HepG2 (cell line): ENCODE data around the gene TRIM10. TPM values are rescaled to one million over a fixed set of nuclear protein-coding genes. Genes with fewer than 3 reads are reported as not detected.

Source experiments
- ATAC-seq: fragments of 200-7000 bp; cut with Tn5 transposase; 3 replicates; pipeline ENCODE4 v1.9.1; 2020; ENCODE audit warnings: mild to moderate bottlenecking, moderate library complexity
- BruUV-seq: library from RNA; stranded (reverse); fragments of 400-500 nt; replicated peaks from 2 replicates; lab custom pipeline; 2021; lab: Mats Ljungman, UMichigan
- CTCF ChIA-PET: fragments of 300-600 bp; formaldehyde crosslinking; extraction: SDS; loops from one replicate; lab custom pipeline; 2021; ENCODE audit warnings: low total read pairs, inconsistent platforms, low intra/inter-chr PET ratio; lab: Yijun Ruan, JAX
- POLR2A ChIA-PET: fragments of 350-600 bp; sonication (Branson Sonifier 250); formaldehyde crosslinking; loops from one replicate; lab custom pipeline; 2020; ENCODE audit warnings: antibody characterized with exemption, inconsistent platforms; lab: Yijun Ruan, JAX
- DNase-seq: peaks from one replicate; pipeline ENCODE4 v3.0.0-alpha.2; 2015; ENCODE audit warnings: low spot score
- FAIRE-seq: peaks from 3 replicates; lab custom pipeline; 2011; peaks lifted over from hg19 to GRCh38; lab: Jason Lieb, UNC
- H2AFZ ChIP-seq: one replicate; pipeline ENCODE4 v1.6.1; 2011; ENCODE audit warnings: low read length, inconsistent platforms
- H3K27ac ChIP-seq: fragments of 300-600 bp; 3 replicates; pipeline ENCODE4 v1.8.0; 2011; ENCODE audit warnings: mixed run types, mild to moderate bottlenecking, mixed read lengths, low read length, inconsistent platforms; ENCODE audit not compliant: insufficient read depth; ENCODE audit errors: extremely low read length
- H3K27me3 ChIP-seq, 2 experiments: fragments of 200-600 bp in 1 of 2; 2 replicates in 1 of 2; 3 replicates in 1 of 2; pipeline versions ENCODE4 v1.6.0 to v1.8.0; 2011; ENCODE audit warnings: low read length in 2 of 2, mild to moderate bottlenecking in 2 of 2, moderate library complexity in 2 of 2, inconsistent platforms in 1 of 2; ENCODE audit not compliant: insufficient read depth in 2 of 2, control insufficient read depth in 1 of 2
- H3K36me3 ChIP-seq, 2 experiments: fragments of 200-600 bp in 1 of 2; replicated peaks in 1 of 2; 2 replicates in 1 of 2; 3 replicates in 1 of 2; pipeline versions ENCODE4 v1.5.1 to v1.8.0; 2011; ENCODE audit warnings: low read length in 2 of 2, inconsistent platforms in 1 of 2; ENCODE audit not compliant: insufficient read depth in 2 of 2, control insufficient read depth in 1 of 2
- H3K4me1 ChIP-seq: 2 replicates; pipeline ENCODE4 v1.5.1; 2012; ENCODE audit warnings: low read length, inconsistent platforms; ENCODE audit not compliant: insufficient read depth
- H3K4me2 ChIP-seq: 2 replicates; pipeline ENCODE4 v1.6.0; 2011; ENCODE audit warnings: low read depth, low read length, inconsistent platforms
- H3K4me3 ChIP-seq, 3 experiments: fragments of 200-600 bp in 1 of 3; sonication (generic), shearing (Covaris generic) in 1 of 3; replicated peaks in 1 of 3; 2 replicates each; pipeline ENCODE4 v1.5.1; 2011 to 2016; ENCODE audit warnings: low read length in 3 of 3, inconsistent platforms in 2 of 3, low read depth in 2 of 3, mild to moderate bottlenecking in 2 of 3, control low read depth in 1 of 3, mixed read lengths in 1 of 3; ENCODE audit not compliant: insufficient read depth in 1 of 3
- H3K79me2 ChIP-seq: one replicate; pipeline ENCODE4 v1.6.1; 2011; ENCODE audit warnings: low read length, inconsistent platforms; ENCODE audit not compliant: insufficient read depth
- H3K9ac ChIP-seq: 2 replicates; pipeline ENCODE4 v1.6.0; 2011; ENCODE audit warnings: mild to moderate bottlenecking, low read depth, low read length, inconsistent platforms; ENCODE audit not compliant: insufficient read depth
- H3K9me3 ChIP-seq: 2 replicates; pipeline ENCODE4 v1.5.1; 2012; ENCODE audit warnings: mild to moderate bottlenecking, low read length
- H4K20me1 ChIP-seq: 2 replicates; pipeline ENCODE4 v1.6.0; 2011; ENCODE audit warnings: inconsistent platforms, mild to moderate bottlenecking, low read length, moderate library complexity; ENCODE audit not compliant: insufficient read depth
- ATF2 ChIP-seq: sonication (generic); formaldehyde crosslinking; IDR thresholded peaks from 2 replicates; pipeline ENCODE4 v1.4.0; 2020; ENCODE audit warnings: missing genetic modification reagents
- EEA1 ChIP-seq: sonication (generic); formaldehyde crosslinking; IDR thresholded peaks from 2 replicates; pipeline ENCODE4 v1.5.1; 2020; ENCODE audit warnings: mild to moderate bottlenecking, missing genetic modification reagents, borderline replicate concordance
- FOXM1 ChIP-seq: sonication (generic); formaldehyde crosslinking; IDR thresholded peaks from 2 replicates; pipeline ENCODE4 v1.5.0; 2020; ENCODE audit warnings: missing genetic modification reagents
- FOXP4 ChIP-seq: sonication (generic); formaldehyde crosslinking; IDR thresholded peaks from 2 replicates; pipeline ENCODE4 v1.4.0; 2020; ENCODE audit warnings: missing genetic modification reagents
- RBAK ChIP-seq: sonication (generic); formaldehyde crosslinking; IDR thresholded peaks from 2 replicates; pipeline ENCODE4 v1.5.1; 2020; ENCODE audit warnings: mild to moderate bottlenecking, missing genetic modification reagents
- REXO4 ChIP-seq: sonication (generic); formaldehyde crosslinking; IDR thresholded peaks from 2 replicates; pipeline ENCODE4 v1.8.0; 2022; ENCODE audit warnings: missing genetic modification reagents, mild to moderate bottlenecking, borderline replicate concordance
- RORA ChIP-seq: sonication (generic); formaldehyde crosslinking; IDR thresholded peaks from 2 replicates; pipeline ENCODE4 v1.5.0; 2020; ENCODE audit warnings: mild to moderate bottlenecking, missing genetic modification reagents, moderate library complexity
- TBX2 ChIP-seq: sonication (generic); formaldehyde crosslinking; IDR thresholded peaks from 2 replicates; pipeline ENCODE4 v1.5.0; 2020; ENCODE audit warnings: missing genetic modification reagents, mild to moderate bottlenecking, borderline replicate concordance
- THAP8 ChIP-seq: sonication (generic); formaldehyde crosslinking; IDR thresholded peaks from 2 replicates; pipeline ENCODE4 v1.5.1; 2020; ENCODE audit warnings: missing genetic modification reagents, mild to moderate bottlenecking, borderline replicate concordance
- ZNF484 ChIP-seq: sonication (generic); formaldehyde crosslinking; IDR thresholded peaks from 2 replicates; pipeline ENCODE4 v1.5.1; 2020; ENCODE audit warnings: mild to moderate bottlenecking, low read depth, missing genetic modification reagents, borderline replicate concordance
- ZNF703 ChIP-seq: sonication (generic); formaldehyde crosslinking; IDR thresholded peaks from 2 replicates; pipeline ENCODE4 v1.5.1; 2020; ENCODE audit warnings: missing genetic modification reagents, mild to moderate bottlenecking, moderate library complexity, borderline replicate concordance
- ZNF776 ChIP-seq: sonication (generic); formaldehyde crosslinking; IDR thresholded peaks from 2 replicates; pipeline ENCODE4 v1.4.0; 2020; ENCODE audit warnings: mild to moderate bottlenecking, missing genetic modification reagents
- ZSCAN21 ChIP-seq: sonication (generic); formaldehyde crosslinking; IDR thresholded peaks from 2 replicates; pipeline ENCODE4 v1.8.0; 2022; ENCODE audit warnings: mild to moderate bottlenecking, missing genetic modification reagents, moderate library complexity, borderline replicate concordance
- WGBS: methylation state at CpG from one replicate; pipeline ENCODE4 v1.1.6; 2017; ENCODE audit warnings: low lambda C conversion rate; 5-methylcytosine and 5-hydroxymethylcytosine counted together
- in situ Hi-C: cut with HindIII; loops from 2 replicates; pipeline ENCODE4 v1.10.0; 2017; ENCODE audit warnings: low pct_unique_long_range_greater_than_20kb; ENCODE audit not compliant: extremely low pct_ligation_motif_present
- intact Hi-C: fragments of 100-400 bp; cut with micrococcal nuclease; formaldehyde crosslinking; loops from one replicate; pipeline ENCODE4 v1.10.0; 2022; ENCODE audit not compliant: unreplicated experiment
- polyA plus RNA-seq, 8 experiments: library from polyadenylated mRNA; depleted of rRNA in 3 of 8; stranded (reverse) in 7 of 8; unstranded in 1 of 8; fragments of >200 nt; fragmentation: Illumina TruSeq in 4 of 8; extraction: Trizol in 4 of 8; gene quantifications; 2 replicates each; pipeline versions ENCODE4 v1.2.1 to v1.2.3, GENCODE V29; 2011 to 2016; ENCODE audit warnings: low read depth in 4 of 8, missing spikeins in 1 of 8, mixed read lengths in 1 of 8; ENCODE audit not compliant: insufficient read depth in 1 of 8
- total RNA-seq, 5 experiments: library from RNA; depleted of rRNA; stranded (reverse); fragments of >200 nt; fragmentation: Illumina TruSeq; extraction: Trizol; gene quantifications; 2 replicates each; pipeline ENCODE4 v1.2.3, GENCODE V29; 2016; ENCODE audit warnings: low read depth in 1 of 5

The TRIM10 gene
- total and polyA plus RNA-seq, 2 of the 13 experiments (the other 11 are each of a cell fraction or from before 2014, with no cell fraction given): 4.1 to 6.8 TPM

- in situ Hi-C loops: no loop called here
- no peaks in the 10 kb centered on the region for H3K36me3 ChIP-seq
- H3K27me3 ChIP-seq: no peaks in the 10 kb centered on the region
- no peak overlapping the region for H3K27ac ChIP-seq
- H3K4me3 ChIP-seq: no peak overlapping the region
- 79% methylated on average over 50 of the region's 50 CpGs for WGBS
- no peak overlapping the region for H2AFZ ChIP-seq
- FAIRE-seq (no peak), ATAC-seq (no peak), DNase-seq (no peak)
- no peaks in the 10 kb centered on the region for H3K9me3 ChIP-seq
- CTCF ChIA-PET: interaction anchor here (6.5 kb wide), 1 partner anchor 24 kb away, joined by 140 read pairs; no protein-coding TSS in a partner anchor
- H3K79me2 ChIP-seq: no peaks in the 10 kb centered on the region
- no peak overlapping the region for H3K9ac ChIP-seq
- H4K20me1 ChIP-seq: no peaks in the 10 kb centered on the region
- intact Hi-C loops: no loop called here
- H3K4me2 ChIP-seq: no peak overlapping the region
- no peak for TF ChIP-seq RBAK
- no peak for TF ChIP-seq ATF2 (CRISPR knock-in tag)
- no peak for TF ChIP-seq ZSCAN21 (CRISPR knock-in tag)
- TF ChIP-seq ZNF484 (CRISPR knock-in tag): no peak
- no peak for TF ChIP-seq EEA1
- TF ChIP-seq FOXP4 (CRISPR knock-in tag): no peak
- TF ChIP-seq RORA (CRISPR knock-in tag): no peak
- no peak for TF ChIP-seq THAP8 (CRISPR knock-in tag)
- no peak for TF ChIP-seq TBX2
- TF ChIP-seq FOXM1: no peak
- no peak for TF ChIP-seq REXO4 (CRISPR knock-in tag)
- no peak for TF ChIP-seq ZNF776
- TF ChIP-seq ZNF703 (CRISPR knock-in tag): no peak
- POLR2A ChIA-PET: interaction anchor here (1.1 to 1.2 kb wide), 3 partner anchors 14 to 36 kb away, joined by 3 to 7 read pairs (median 4); partner anchors contain the start of genes TRIM15 and TRIM31
- H3K4me1 ChIP-seq: peaks cover 63% of the 10 kb centered on the region
- no TSS peak for BruUV-seq
Measured at GRCh38 chr6:30127238-30128093, 33.5 kb downstream of the TRIM10 start.
